H9 (cell line): ENCODE measurements around the gene TEX13D. TPM values are rescaled to one million over a fixed set of nuclear protein-coding genes. Genes with fewer than 3 reads are reported as not detected.

Experiments used
- DNase-seq: peaks from one replicate; pipeline ENCODE4 v3.0.0-alpha.2; 2017
- H2AFZ ChIP-seq: one replicate; pipeline ENCODE4 v1.6.1; 2013; ENCODE audit warnings: mild to moderate bottlenecking, low read length, control low read depth, moderate library complexity
- H2AK5ac ChIP-seq: 2 replicates; pipeline ENCODE4 v1.6.1; 2013; ENCODE audit warnings: low read length, control low read depth, mixed read lengths; ENCODE audit not compliant: insufficient read length
- H2BK120ac ChIP-seq: one replicate; pipeline ENCODE4 v1.6.1; 2013; ENCODE audit warnings: low read depth, mild to moderate bottlenecking, low read length, control low read depth, inconsistent platforms; ENCODE audit not compliant: poor library complexity, severe bottlenecking
- H2BK12ac ChIP-seq: 2 replicates; pipeline ENCODE4 v1.6.1; 2013; ENCODE audit warnings: low read length, control low read depth, mixed read lengths, low read depth; ENCODE audit not compliant: insufficient read length
- H2BK15ac ChIP-seq: 2 replicates; pipeline ENCODE4 v1.6.1; 2013; ENCODE audit warnings: low read depth, low read length, control low read depth
- H2BK20ac ChIP-seq: one replicate; pipeline ENCODE4 v1.6.1; 2013; ENCODE audit warnings: low read depth, mild to moderate bottlenecking, low read length, control low read depth, inconsistent platforms; ENCODE audit not compliant: poor library complexity, severe bottlenecking
- H2BK5ac ChIP-seq: 2 replicates; pipeline ENCODE4 v1.6.1; 2013; ENCODE audit warnings: low read length, control low read depth, mixed read lengths; ENCODE audit not compliant: insufficient read length
- H3K14ac ChIP-seq: 2 replicates; pipeline ENCODE4 v1.6.1; 2013; ENCODE audit warnings: low read length, control low read depth; ENCODE audit not compliant: insufficient read depth
- H3K18ac ChIP-seq: 2 replicates; pipeline ENCODE4 v1.6.1; 2013; ENCODE audit warnings: low read depth, mild to moderate bottlenecking, mixed read lengths, low read length, control low read depth; ENCODE audit not compliant: insufficient read length
- H3K23ac ChIP-seq: 2 replicates; pipeline ENCODE4 v1.6.1; 2013; ENCODE audit warnings: low read length, control low read depth, mixed read lengths, low read depth; ENCODE audit not compliant: insufficient read length
- H3K23me2 ChIP-seq: 2 replicates; pipeline ENCODE4 v1.6.1; 2013; ENCODE audit warnings: low read depth, mild to moderate bottlenecking, mixed read lengths, low read length, control low read depth; ENCODE audit not compliant: insufficient read length, poor library complexity, severe bottlenecking
- H3K27ac ChIP-seq: 2 replicates; pipeline ENCODE4 v1.5.1; 2013; ENCODE audit warnings: low read length, control low read depth, mixed read lengths, low read depth; ENCODE audit not compliant: insufficient read length
- H3K27me3 ChIP-seq: 2 replicates; pipeline ENCODE4 v1.6.1; 2013; ENCODE audit warnings: low read length, control low read depth, inconsistent platforms; ENCODE audit not compliant: insufficient read depth
- H3K4ac ChIP-seq: 2 replicates; pipeline ENCODE4 v1.6.1; 2013; ENCODE audit warnings: low read depth, mild to moderate bottlenecking, control low read depth, inconsistent platforms, low read length, moderate library complexity
- H3K4me1 ChIP-seq: 2 replicates; pipeline ENCODE4 v1.6.1; 2013; ENCODE audit warnings: low read length, control low read depth, inconsistent platforms; ENCODE audit not compliant: insufficient read depth
- H3K4me2 ChIP-seq: 2 replicates; pipeline ENCODE4 v1.6.1; 2013; ENCODE audit warnings: low read length, control low read depth, mixed read lengths; ENCODE audit not compliant: insufficient read length, insufficient read depth
- H3K56ac ChIP-seq: 2 replicates; pipeline ENCODE4 v1.6.1; 2013; ENCODE audit warnings: low read depth, mild to moderate bottlenecking, mixed read lengths, low read length, control low read depth; ENCODE audit not compliant: insufficient read length
- H3K79me1 ChIP-seq: 2 replicates; pipeline ENCODE4 v1.6.1; 2013; ENCODE audit warnings: low read depth, mild to moderate bottlenecking, moderate library complexity, low read length, control low read depth, inconsistent platforms; ENCODE audit not compliant: insufficient read depth, poor library complexity, severe bottlenecking
- H3K79me2 ChIP-seq: 2 replicates; pipeline ENCODE4 v1.6.1; 2013; ENCODE audit warnings: low read length, control low read depth, inconsistent platforms; ENCODE audit not compliant: insufficient read depth
- H3K9ac ChIP-seq: 2 replicates; pipeline ENCODE4 v1.6.1; 2013; ENCODE audit warnings: low read length, control low read depth, mixed read lengths; ENCODE audit not compliant: insufficient read length; ENCODE audit errors: extremely low read depth
- H3K9me3 ChIP-seq: one replicate; pipeline ENCODE4 v1.6.1; 2013; ENCODE audit warnings: low read depth, low read length, inconsistent platforms; ENCODE audit not compliant: control insufficient read depth
- H3T11ph ChIP-seq: one replicate; pipeline ENCODE4 v1.6.1; 2013; ENCODE audit warnings: mild to moderate bottlenecking, low read length, control low read depth, inconsistent platforms
- H4K20me1 ChIP-seq: one replicate; pipeline ENCODE4 v1.6.1; 2013; ENCODE audit not compliant: control insufficient read depth, insufficient read length, insufficient read depth
- H4K5ac ChIP-seq: 2 replicates; pipeline ENCODE4 v1.6.1; 2013; ENCODE audit warnings: low read depth, mild to moderate bottlenecking, mixed read lengths, low read length, control low read depth; ENCODE audit not compliant: insufficient read length
- H4K8ac ChIP-seq: replicated peaks from 2 replicates; pipeline ENCODE4 v1.6.1; 2013; ENCODE audit warnings: low read length, control low read depth, mixed read lengths, low read depth; ENCODE audit not compliant: insufficient read length
- H4K91ac ChIP-seq: 2 replicates; pipeline ENCODE4 v1.6.1; 2013; ENCODE audit warnings: low read depth, mild to moderate bottlenecking, moderate library complexity, mixed read lengths, low read length, control low read depth; ENCODE audit not compliant: insufficient read length
- H3K27ac Mint-ChIP-seq, 3 experiments: 2 replicates in 2 of 3; 3 replicates in 1 of 3; pipeline ENCODE4 v1.8.0; 2020 to 2021; ENCODE audit warnings: mixed read lengths in 3 of 3, mild to moderate bottlenecking in 1 of 3, moderate library complexity in 1 of 3
- H3K27me3 Mint-ChIP-seq: 2 replicates; pipeline ENCODE4 v1.8.0; 2021; ENCODE audit warnings: low read depth, mild to moderate bottlenecking, moderate library complexity, mixed read lengths
- H3K36me3 Mint-ChIP-seq, 3 experiments: 2 replicates in 2 of 3; 3 replicates in 1 of 3; pipeline ENCODE4 v1.8.0; 2020 to 2021; ENCODE audit warnings: low read depth in 3 of 3, mixed read lengths in 3 of 3; ENCODE audit not compliant: insufficient read depth in 1 of 3
- H3K4me1 Mint-ChIP-seq, 2 experiments: 2 replicates each; pipeline ENCODE4 v1.8.0; 2020; ENCODE audit warnings: mixed read lengths in 2 of 2
- H3K4me3 Mint-ChIP-seq, 2 experiments: 2 replicates in 1 of 2; 3 replicates in 1 of 2; pipeline ENCODE4 v1.8.0; 2020 to 2021; ENCODE audit warnings: mild to moderate bottlenecking in 2 of 2, mixed read lengths in 2 of 2, moderate library complexity in 1 of 2
- H3K9me3 Mint-ChIP-seq, 2 experiments: 2 replicates in 1 of 2; 3 replicates in 1 of 2; pipeline ENCODE4 v1.8.0; 2020; ENCODE audit warnings: mild to moderate bottlenecking in 2 of 2, mixed read lengths in 2 of 2, moderate library complexity in 1 of 2
- CTCF ChIP-seq: fragments of 200-600 bp; sonication (generic); conservative IDR thresholded peaks from 3 replicates; pipeline ENCODE4 v1.8.0; 2021; ENCODE audit warnings: antibody characterized with exemption, mild to moderate bottlenecking
- WGBS: extraction: QIAGEN DNeasy Blood & Tissue Kit; methylation state at CpG from one replicate; pipeline ENCODE4 v1.1.7; 2013; ENCODE audit warnings: missing lambda C conversion rate, low lambda C conversion rate, mixed read lengths; ENCODE audit not compliant: insufficient read length; ENCODE audit errors: extremely low coverage; 5-methylcytosine and 5-hydroxymethylcytosine counted together
- total RNA-seq: library from RNA; stranded (reverse); gene quantifications from 2 replicates; pipeline ENCODE4 v1.2.1, GENCODE V29; 2021

TEX13D gene
- total RNA-seq, 1 experiment from 2014 or later, result 0.15 TPM

GRCh38 chrX:124362072-124362471 lies 29.6 kb downstream of the TEX13D start:
- no peak for TF ChIP-seq CTCF
- H4K8ac ChIP-seq, result no peak overlapping the region
- H2BK5ac ChIP-seq, result no peak overlapping the region
- no peak overlapping the region for H2AFZ ChIP-seq
- H3K23me2 ChIP-seq, result no peaks in the 10 kb centered on the region
- no peaks in the 10 kb centered on the region for H3K4me1 ChIP-seq
- no peak overlapping the region for H3K9ac ChIP-seq
- H3K14ac ChIP-seq, result no peak overlapping the region
- DNase-seq, result no peak
- no peak overlapping the region for H3K23ac ChIP-seq
- no peak overlapping the region for H3K18ac ChIP-seq
- H3K4me3 Mint-ChIP-seq, result no peak overlapping the region
- no peak overlapping the region for H2BK20ac ChIP-seq
- no peaks in the 10 kb centered on the region for H3K9me3 ChIP-seq
- H4K91ac ChIP-seq, result no peak overlapping the region
- H2BK12ac ChIP-seq, result no peak overlapping the region
- no peaks in the 10 kb centered on the region for H3K79me2 ChIP-seq
- H3K9me3 Mint-ChIP-seq, result peaks cover 0 to under 1% of the 10 kb centered on the region in 2 experiments; a peak in 2 of 5 replicates
- no peak overlapping the region for H3K4ac ChIP-seq
- no CpG with 5 or more reads among the region's 2 CpGs for WGBS
- H3K27ac ChIP-seq, result no peak overlapping the region
- H3K79me1 ChIP-seq, result no peaks in the 10 kb centered on the region
- no peak overlapping the region for H3K56ac ChIP-seq
- no peaks in the 10 kb centered on the region for H4K20me1 ChIP-seq
- no peaks in the 10 kb centered on the region for H3K4me1 Mint-ChIP-seq
- H4K5ac ChIP-seq, result no peak overlapping the region
- H3K27me3 Mint-ChIP-seq, result no peaks in the 10 kb centered on the region
- H3T11ph ChIP-seq, result no peak overlapping the region
- H2BK120ac ChIP-seq, result no peak overlapping the region
- no peak overlapping the region for H3K27ac Mint-ChIP-seq
- no peak overlapping the region for H2BK15ac ChIP-seq
- no peaks in the 10 kb centered on the region for H3K27me3 ChIP-seq
- H3K36me3 Mint-ChIP-seq, result no peaks in the 10 kb centered on the region
- H2AK5ac ChIP-seq, result no peak overlapping the region
- H3K4me2 ChIP-seq, result no peak overlapping the region
